Adrenal gland (tissue), 5 donors: Measurements from ENCODE around the gene FGF12.

Source experiments
- CTCF ChIP-seq, 6 experiments: fragments of 450-650 bp in 4 of 6; fragments of 200-600 bp in 2 of 6; sonication (generic) in 1 of 6; IDR thresholded peaks; 1 replicate in 5 of 6; 2 replicates in 1 of 6; pipeline versions ENCODE4 v1.5.1 to v1.8.0; 2016 to 2021; ENCODE audit warnings: antibody characterized with exemption in 6 of 6, mild to moderate bottlenecking in 2 of 6, moderate library complexity in 1 of 6
- POLR2A ChIP-seq, 2 donors: fragments of 450-650 bp; IDR thresholded peaks; one replicate each; pipeline ENCODE4 v1.6.1; 2017; ENCODE audit warnings: antibody characterized with exemption in 2 of 2, mild to moderate bottlenecking in 2 of 2, moderate library complexity in 1 of 2
- donor health status: DM: no; HTN: no; CAD: no.

GRCh38 chr3:192481638-192482037, 245.7 kb downstream of the FGF12 start:
- no peak for TF ChIP-seq POLR2A (IDR thresholded peaks at IDR 0.05)
- TF ChIP-seq CTCF (IDR thresholded peaks at IDR 0.05): no peak
